Lower leg skin (tissue), 3 donors: Measurements from ENCODE around the gene PPP3R1.

Source experiments
- POLR2A ChIP-seq, 2 donors: fragments of 450-650 bp; IDR thresholded peaks; one replicate each; pipeline ENCODE4 v1.6.1; 2016 to 2017; ENCODE audit warnings: antibody characterized with exemption in 2 of 2, mild to moderate bottlenecking in 1 of 2, moderate library complexity in 1 of 2
- TF ChIP-seq, protein P1 (sequence below), 3 donors: fragments of 450-650 bp; IDR thresholded peaks; one replicate each; pipeline ENCODE4 v1.5.1; 2016; ENCODE audit warnings: antibody characterized with exemption in 3 of 3, mild to moderate bottlenecking in 3 of 3, moderate library complexity in 2 of 3

- TF ChIP-seq, protein P1, sequence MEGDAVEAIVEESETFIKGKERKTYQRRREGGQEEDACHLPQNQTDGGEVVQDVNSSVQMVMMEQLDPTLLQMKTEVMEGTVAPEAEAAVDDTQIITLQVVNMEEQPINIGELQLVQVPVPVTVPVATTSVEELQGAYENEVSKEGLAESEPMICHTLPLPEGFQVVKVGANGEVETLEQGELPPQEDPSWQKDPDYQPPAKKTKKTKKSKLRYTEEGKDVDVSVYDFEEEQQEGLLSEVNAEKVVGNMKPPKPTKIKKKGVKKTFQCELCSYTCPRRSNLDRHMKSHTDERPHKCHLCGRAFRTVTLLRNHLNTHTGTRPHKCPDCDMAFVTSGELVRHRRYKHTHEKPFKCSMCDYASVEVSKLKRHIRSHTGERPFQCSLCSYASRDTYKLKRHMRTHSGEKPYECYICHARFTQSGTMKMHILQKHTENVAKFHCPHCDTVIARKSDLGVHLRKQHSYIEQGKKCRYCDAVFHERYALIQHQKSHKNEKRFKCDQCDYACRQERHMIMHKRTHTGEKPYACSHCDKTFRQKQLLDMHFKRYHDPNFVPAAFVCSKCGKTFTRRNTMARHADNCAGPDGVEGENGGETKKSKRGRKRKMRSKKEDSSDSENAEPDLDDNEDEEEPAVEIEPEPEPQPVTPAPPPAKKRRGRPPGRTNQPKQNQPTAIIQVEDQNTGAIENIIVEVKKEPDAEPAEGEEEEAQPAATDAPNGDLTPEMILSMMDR (IDR thresholded peaks at IDR 0.05): no peak
- no peak for TF ChIP-seq POLR2A (IDR thresholded peaks at IDR 0.05)
These were observed 6.7 kb downstream of the PPP3R1 start for GRCh38 chr2:68245672-68246071.
